Mammary epithelial cell (primary cell): ENCODE measurements around the gene COL2A1.

Experiments used
- EZH2 ChIP-seq: IDR thresholded peaks from 2 replicates; pipeline ENCODE4 v1.6.1; 2012; ENCODE audit warnings: low read length, inconsistent platforms, borderline replicate concordance
- TF ChIP-seq, protein P1 (sequence below), 2 donors: IDR thresholded peaks in 1 of 2; conservative IDR thresholded peaks in 1 of 2; 2 replicates each; pipeline ENCODE4 v1.5.1; 2011 to 2012; ENCODE audit warnings: inconsistent platforms in 2 of 2, low read length in 2 of 2, mild to moderate bottlenecking in 2 of 2, control low read depth in 1 of 2, low read depth in 1 of 2; ENCODE audit not compliant: insufficient read depth in 1 of 2; ENCODE audit errors: extremely low read depth in 1 of 2

DNA sequence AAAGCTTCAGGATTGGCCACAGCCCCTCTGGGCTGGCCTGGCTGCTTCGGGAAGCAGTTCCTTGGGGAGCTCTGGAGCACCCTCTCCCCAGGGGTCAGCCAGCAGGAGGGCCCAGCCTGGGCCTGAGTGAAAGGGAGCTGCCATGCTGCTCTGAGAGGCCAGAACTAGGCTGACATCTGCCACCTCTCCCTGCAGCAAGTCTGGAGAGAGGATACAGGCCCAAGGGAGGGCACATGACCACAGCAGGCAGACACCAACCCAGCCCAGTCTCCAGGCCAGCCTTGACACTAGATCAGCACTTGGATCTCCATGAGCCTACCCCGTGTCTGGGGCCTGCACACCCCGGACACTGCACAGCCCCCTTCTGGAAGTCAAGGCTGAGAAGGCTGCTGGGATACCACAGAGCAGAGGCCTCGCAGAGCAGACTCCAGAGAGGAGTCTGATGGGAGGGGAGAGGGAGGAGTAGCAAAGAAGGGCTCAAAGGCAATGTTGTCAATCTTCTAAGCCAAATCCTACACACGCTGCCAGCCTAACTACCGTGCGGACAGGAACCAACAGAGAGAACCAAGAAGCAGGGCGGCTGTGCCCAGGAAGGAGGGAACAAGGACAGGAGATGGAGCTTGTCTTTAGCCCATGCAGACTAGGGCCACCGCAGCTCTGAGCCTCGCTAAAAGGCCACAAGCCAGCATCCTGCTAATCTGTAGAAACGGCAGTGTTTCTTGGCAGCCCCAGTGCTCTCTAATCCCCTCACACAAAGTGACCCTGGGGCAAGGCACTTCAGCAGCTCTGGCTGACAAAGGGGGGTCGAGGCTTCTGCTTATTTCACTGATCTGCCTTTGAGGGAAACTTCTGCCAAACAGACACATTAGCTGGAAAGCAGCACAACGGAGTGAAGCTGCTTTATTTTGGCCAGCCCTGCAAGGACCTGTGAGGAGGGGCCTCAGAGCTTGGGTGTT is 12.9 kb downstream of the COL2A1 start:
- TF ChIP-seq, protein P1, sequence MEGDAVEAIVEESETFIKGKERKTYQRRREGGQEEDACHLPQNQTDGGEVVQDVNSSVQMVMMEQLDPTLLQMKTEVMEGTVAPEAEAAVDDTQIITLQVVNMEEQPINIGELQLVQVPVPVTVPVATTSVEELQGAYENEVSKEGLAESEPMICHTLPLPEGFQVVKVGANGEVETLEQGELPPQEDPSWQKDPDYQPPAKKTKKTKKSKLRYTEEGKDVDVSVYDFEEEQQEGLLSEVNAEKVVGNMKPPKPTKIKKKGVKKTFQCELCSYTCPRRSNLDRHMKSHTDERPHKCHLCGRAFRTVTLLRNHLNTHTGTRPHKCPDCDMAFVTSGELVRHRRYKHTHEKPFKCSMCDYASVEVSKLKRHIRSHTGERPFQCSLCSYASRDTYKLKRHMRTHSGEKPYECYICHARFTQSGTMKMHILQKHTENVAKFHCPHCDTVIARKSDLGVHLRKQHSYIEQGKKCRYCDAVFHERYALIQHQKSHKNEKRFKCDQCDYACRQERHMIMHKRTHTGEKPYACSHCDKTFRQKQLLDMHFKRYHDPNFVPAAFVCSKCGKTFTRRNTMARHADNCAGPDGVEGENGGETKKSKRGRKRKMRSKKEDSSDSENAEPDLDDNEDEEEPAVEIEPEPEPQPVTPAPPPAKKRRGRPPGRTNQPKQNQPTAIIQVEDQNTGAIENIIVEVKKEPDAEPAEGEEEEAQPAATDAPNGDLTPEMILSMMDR (conservative IDR thresholded peaks at IDR 0.05 in 1 of 2, IDR thresholded peaks at IDR 0.05 in 1 of 2; ENCODE audit: extremely low read depth in 1 of 2, insufficient read depth in 1 of 2, low read depth in 1 of 2, low read length in 2 of 2), result no peak
- TF ChIP-seq EZH2, result no peak
